ENCODE data around the gene ADGRV1. TPM values are rescaled to one million over a fixed set of nuclear protein-coding genes. Genes with fewer than 3 reads are reported as not detected.
A peak's percentile ranks its signal among the peaks of the same experiment; 100 is the strongest.

The ADGRV1 gene
- total RNA-seq, 1 experiment from 2014 or later, result 64.8 TPM

GRCh38 chr5:90897618-90898017 is 339.0 kb downstream of the ADGRV1 start:
- Mint-ChIP-seq H3K4me3 (no peak overlapping the region), H3K27ac (peak overlapping the region in 1 of 3 experiments; percentile 10; a peak in 1 of 7 replicates), H3K4me1 (peaks cover 0 to 5% of the 10 kb centered on the region in 2 experiments; a peak in 2 of 4 replicates), H3K36me3 (ENCODE audit: insufficient read depth in 1 of 3, low read depth in 3 of 3) (peaks cover 0 to 5% (median 3%) of the 10 kb centered on the region in 3 experiments; a peak in 4 of 7 replicates), H3K9me3 (no peaks in the 10 kb centered on the region), H3K27me3 (ENCODE audit: low read depth) (no peaks in the 10 kb centered on the region)
- Histone ChIP-seq H3K9me3 (ENCODE audit: control insufficient read depth, low read depth, low read length) (no peaks in the 10 kb centered on the region), H4K8ac (replicated peaks; ENCODE audit: insufficient read length, low read depth, low read length) (no peak overlapping the region), H3K23ac (ENCODE audit: insufficient read length, low read depth, low read length) (no peak overlapping the region), H3K4ac (ENCODE audit: low read depth, low read length) (no peak overlapping the region), H3K23me2 (ENCODE audit: insufficient read length, low read depth, low read length, poor library complexity, severe bottlenecking) (no peaks in the 10 kb centered on the region), H3K27ac (ENCODE audit: insufficient read length, low read depth, low read length) (no peak overlapping the region), H3K79me2 (ENCODE audit: insufficient read depth, low read length) (no peaks in the 10 kb centered on the region), H3K4me1 (ENCODE audit: insufficient read depth, low read length) (no peaks in the 10 kb centered on the region; the same call in 1 of the 2 replicates), H3K4me2 (ENCODE audit: insufficient read depth, insufficient read length, low read length) (no peak overlapping the region), H3K18ac (ENCODE audit: insufficient read length, low read depth, low read length) (no peak overlapping the region), H2BK12ac (ENCODE audit: insufficient read length, low read depth, low read length) (no peak overlapping the region), H3K14ac (ENCODE audit: insufficient read depth, low read length) (no peak overlapping the region), H3K9ac (ENCODE audit: extremely low read depth, insufficient read length, low read length) (no peak overlapping the region), H3T11ph (ENCODE audit: low read length) (no peak overlapping the region), H2BK120ac (ENCODE audit: low read depth, low read length, poor library complexity, severe bottlenecking) (no peak overlapping the region), H2BK20ac (ENCODE audit: low read depth, low read length, poor library complexity, severe bottlenecking) (no peak overlapping the region), H4K91ac (ENCODE audit: insufficient read length, low read depth, low read length) (no peak overlapping the region), H4K20me1 (ENCODE audit: control insufficient read depth, insufficient read depth, insufficient read length) (no peaks in the 10 kb centered on the region), H4K5ac (ENCODE audit: insufficient read length, low read depth, low read length) (no peak overlapping the region), H3K56ac (ENCODE audit: insufficient read length, low read depth, low read length) (no peak overlapping the region), H2AFZ (ENCODE audit: low read length) (no peak overlapping the region), H2BK5ac (ENCODE audit: insufficient read length, low read length) (no peak overlapping the region), H3K27me3 (ENCODE audit: insufficient read depth, low read length) (no peaks in the 10 kb centered on the region), H3K79me1 (ENCODE audit: insufficient read depth, low read depth, low read length, poor library complexity, severe bottlenecking) (no peaks in the 10 kb centered on the region), H2AK5ac (ENCODE audit: insufficient read length, low read length) (no peak overlapping the region), H2BK15ac (ENCODE audit: low read depth, low read length) (no peak overlapping the region)
- no CpG with 5 or more reads among the region's 2 CpGs for WGBS (ENCODE audit: extremely low coverage, insufficient read length, low lambda C conversion rate)
- no peak for TF ChIP-seq CTCF (conservative IDR thresholded peaks at IDR 0.05)
- DNase-seq, result no peak

Measured in H9 (cell line).